Cerebellar nuclear complex (tissue), 1 donor: ENCODE results near the gene BUB1.
"Not testable (repeated sequence)": the region's sequence is repeated elsewhere in the genome, so short reads cannot be mapped to it uniquely, and the experiment has no call there.

Experiments used
- DNase-seq, 2 experiments: peaks; one replicate each; lab custom pipeline; 2025; lab: John Stamatoyannopoulos, UW

The BUB1 gene

GRCh38 chr2:110591973-110592372 lies 85.9 kb downstream of the BUB1 start:
- DNase-seq: not testable (repeated sequence)

- DNase-seq: not testable (repeated sequence)
Measured at GRCh38 chr2:110589677-110590330, 88.1 kb downstream of the BUB1 start.

- not testable (repeated sequence) for DNase-seq
Measured at GRCh38 chr2:110588520-110588919, 89.3 kb downstream of the BUB1 start.
